ENCODE measurements around the gene C10orf120.

C10orf120 gene

DNA sequence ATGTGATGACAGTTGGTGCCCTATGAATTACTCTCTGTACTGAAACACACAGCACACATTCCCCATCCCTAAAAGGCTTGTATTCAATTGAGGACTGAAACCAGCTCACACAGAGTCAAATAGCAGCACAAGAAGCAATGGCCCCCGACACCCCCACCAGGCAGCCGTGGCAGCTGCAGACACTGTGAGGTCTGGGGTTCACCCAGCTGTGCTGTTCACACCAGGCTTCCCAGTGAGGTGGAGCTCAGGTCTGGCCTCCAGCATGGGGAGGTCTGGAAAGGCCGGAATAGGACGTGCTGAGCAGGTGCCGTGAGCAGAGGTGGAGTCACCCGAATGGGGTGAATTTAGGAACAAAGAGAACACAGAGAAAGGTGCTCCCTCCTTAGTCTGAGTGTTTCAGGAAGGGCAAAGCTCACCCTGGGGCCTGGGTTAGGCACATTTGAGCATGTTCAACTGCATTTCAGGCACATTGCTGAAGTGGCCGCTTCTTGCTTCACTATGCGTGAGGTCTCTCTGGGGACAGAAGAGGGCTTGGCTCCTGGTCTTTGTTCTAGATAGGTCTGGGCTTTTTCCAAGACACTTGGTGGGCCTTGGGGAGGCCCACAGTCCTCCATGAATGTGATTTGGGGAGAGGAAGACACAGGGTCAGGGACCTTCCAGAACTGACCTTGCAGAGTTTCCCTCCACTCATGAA lies 41.1 kb downstream of the C10orf120 start:
- no peak for DNase-seq

DNA sequence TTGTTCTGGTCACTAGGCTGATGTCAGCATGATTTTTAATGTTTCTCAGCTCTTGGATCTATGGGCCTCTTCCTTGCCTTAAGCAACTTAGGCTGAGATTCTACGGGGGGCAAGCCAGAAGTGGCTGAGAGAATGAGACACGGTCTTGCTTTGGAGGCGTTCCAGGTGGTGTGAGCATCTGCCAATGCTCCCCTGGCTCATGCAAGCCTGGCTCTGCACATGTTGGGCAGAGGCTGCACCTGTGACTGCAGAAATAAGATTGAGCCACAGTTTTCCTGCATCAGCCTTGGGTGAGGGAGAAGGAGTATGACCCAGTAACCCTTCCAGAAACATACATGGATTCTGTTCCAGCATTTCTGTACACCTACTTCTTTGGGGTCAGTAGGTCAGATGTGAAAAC lies 41.9 kb downstream of the C10orf120 start:
- no peak for DNase-seq

DNA sequence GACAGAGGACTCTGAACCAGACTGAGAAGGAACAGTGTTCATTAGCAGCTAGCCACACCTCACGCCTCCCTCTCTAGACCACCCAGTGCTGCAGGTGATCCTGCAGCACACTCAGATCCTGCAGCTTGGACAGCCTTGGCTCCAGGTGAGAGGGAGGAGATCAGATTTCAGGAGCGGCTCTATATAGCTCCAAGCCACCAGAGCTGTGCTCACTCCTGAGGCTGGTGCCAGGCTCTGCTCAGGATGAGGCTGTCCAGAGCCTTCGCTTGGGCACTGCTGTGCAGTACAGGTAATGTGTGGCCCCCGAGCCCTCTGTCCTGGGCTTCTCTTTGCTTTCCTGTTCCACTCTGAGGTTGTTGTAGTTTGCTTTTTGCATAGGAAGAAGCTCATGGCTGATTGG lies 42.4 kb downstream of the C10orf120 start:
- DNase-seq: no peak

DNA sequence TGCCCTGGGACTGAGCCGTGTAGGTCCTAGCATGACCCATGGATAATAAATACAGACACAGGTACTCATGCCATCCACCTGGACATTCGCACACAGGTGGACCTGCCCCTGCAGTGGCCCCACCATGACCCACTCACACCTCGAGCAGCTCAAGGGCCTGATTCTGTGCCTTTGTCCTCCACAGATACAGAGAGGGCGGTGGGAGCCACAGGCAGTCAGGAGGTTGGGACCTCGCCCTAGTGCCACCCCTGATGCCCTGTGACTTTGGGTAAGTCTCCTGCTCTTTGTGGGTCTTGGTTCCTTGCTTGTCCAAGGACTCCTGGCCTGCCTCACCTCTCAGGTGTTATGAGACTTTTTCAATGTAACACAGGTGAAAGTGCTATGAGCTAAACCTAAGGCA lies 42.9 kb downstream of the C10orf120 start:
- no peak for DNase-seq

DNA sequence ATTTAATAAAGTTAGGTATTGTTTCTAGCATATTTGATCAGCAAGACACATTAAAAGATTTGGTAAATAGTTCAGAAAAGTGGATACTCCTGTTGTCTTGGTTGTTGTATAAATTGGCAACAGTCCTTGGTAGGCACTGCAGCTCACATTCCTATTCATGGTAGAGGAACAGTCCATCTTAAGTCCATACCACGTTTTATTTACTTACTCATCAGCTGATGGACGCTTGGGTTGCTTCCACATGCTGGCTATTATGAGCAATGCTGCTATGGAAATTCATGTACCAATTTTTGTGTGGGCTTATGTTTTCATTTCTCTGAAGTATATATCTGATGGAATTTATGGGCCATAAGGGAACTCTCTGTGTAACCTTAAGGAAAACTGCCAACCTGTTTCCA lies 43.3 kb downstream of the C10orf120 start:
- no peak for DNase-seq

DNA sequence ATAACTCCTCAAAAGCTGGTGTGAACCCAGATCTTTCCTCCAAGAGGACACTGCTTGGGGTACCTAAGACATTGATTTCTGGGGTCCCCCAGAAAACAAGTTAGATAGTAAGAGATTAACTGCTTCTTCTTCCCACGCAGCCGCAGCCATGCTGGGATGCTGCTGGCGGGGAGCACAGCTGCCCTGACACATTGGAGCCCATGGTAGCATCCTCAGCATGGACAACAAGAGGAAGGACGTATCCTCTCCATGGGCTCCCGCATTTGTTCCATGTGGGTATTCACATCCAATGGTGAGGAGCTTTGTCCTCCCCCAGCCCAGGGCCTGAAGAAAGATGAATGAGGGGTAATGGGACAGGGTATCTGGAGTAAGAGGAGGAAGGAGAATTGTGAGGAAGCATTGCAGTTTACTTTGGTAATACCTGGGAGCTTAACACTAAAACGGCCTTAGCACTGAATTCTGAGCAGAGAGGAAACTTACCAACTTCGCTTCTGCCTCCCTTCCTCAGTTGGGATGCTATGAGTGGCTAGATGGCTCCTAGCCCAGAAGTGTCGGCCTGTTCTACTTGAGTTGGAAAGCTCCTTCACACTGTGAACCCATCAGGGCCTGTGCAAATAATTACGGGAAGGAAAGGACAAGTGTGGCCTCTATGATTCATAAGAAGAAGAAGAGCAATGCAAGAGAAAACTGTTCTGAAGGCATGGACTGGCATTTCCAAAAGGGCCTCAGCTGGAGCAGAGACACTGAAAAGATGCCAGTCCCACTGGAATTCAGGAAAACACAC lies 43.9 kb downstream of the C10orf120 start:
- no peak for DNase-seq

DNA sequence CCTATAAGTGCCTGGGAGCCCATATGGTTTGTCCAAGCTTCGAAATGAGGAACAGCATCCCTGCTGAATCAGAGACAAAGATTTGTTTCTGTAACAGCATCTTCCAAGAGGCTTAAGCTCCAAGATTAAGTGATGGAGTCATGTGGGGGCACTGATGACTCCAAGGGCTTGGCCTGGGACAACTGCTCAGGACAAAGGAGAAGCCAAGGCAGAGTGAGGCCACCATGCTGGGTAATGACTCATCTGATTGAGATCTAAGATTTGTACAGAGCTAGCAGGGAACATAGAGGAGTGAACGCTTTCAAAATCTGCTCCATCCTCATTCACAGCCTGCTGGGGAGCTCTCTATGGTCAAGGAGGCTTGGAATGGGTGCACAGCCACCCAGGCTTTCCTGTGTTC lies 49.3 kb downstream of the C10orf120 start:
- DNase-seq: no peak

DNA sequence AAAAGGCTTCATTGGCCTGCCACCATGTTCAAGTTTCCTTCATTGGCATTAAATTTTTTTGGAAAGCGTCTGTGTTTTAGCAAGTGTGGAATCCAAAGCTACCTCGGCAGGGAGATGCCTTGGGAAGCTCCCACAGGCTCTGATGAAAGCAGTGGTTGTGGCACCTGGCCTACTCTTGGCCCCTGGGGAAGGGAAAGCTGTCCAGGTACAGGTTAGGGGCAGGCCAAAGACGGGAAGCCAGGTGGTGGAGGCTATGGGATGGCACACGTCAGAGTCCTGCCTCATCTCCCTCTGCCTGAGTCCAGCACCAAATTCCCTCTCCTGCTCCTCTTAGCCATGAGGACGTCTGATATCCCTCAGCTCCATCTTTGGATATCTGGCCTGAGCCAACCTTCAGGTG lies 49.7 kb downstream of the C10orf120 start:
- no peak for DNase-seq

DNA sequence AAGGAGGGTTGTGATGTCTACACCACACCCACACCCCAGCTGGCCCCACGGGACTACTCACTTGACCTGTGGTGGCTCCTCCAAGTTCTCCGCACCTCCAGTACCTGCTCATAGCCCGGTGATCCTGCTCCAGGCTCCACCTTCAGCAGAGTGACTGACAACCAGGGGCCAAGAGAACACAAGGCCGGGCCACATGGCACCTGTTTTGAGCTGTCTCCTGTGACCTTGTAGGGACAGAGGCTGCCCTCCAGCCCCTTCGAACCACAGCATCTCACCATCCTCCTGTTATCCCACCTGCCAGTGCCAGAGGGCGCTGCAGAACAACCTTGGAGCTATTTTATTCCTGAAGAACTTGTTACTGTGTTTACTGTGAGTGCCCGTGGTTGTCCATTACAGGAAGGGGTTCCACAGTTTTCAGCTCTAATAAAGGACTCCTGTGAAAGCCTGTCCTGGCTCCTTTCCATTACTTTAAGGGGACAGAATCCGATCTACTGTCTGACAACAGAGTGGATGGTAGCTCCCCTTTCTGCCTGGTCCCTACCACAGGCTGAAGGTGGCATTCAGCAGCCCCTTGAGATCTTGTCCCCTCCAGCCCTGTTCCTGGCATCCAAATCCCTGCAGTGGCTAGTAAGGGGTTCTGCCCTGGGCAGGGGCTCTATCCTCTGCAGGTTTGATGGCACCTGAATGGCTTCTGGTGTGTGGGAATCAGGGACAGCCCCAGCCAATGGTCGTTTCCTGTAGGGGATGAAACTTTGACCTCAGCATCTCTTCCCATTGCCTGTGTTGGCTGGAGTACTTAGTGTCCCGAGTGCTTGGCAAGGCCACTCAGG lies 50.8 kb downstream of the C10orf120 start:
- peak; percentile 58 for DNase-seq

All from hematopoietic multipotent progenitor cell treated with erythropoietin and hydrocortisone succinate and interleukin-3 and kit ligand, for 8 days (in vitro differentiated cells).